T-helper 2 cell treated with Interferon-gamma antibody and Interleukin-4, amounts not matched to agents 100 ng/mL and 5 ng/mL, for 36 hours (primary cell): ENCODE data around the gene LMO2. TPM values are rescaled to one million over a fixed set of nuclear protein-coding genes. Genes with fewer than 3 reads are reported as not detected.

Source experiments
- intact Hi-C: fragments of 100-400 bp; cut with micrococcal nuclease; formaldehyde crosslinking; loops from one replicate; pipeline ENCODE4 v1.15.1; 2023
- total RNA-seq: library from RNA; stranded (reverse); gene quantifications from 2 replicates; pipeline ENCODE4 v1.2.3, GENCODE V29; 2022

LMO2 gene
- total RNA-seq, 1 donor from 2014 or later = not detected

DNA sequence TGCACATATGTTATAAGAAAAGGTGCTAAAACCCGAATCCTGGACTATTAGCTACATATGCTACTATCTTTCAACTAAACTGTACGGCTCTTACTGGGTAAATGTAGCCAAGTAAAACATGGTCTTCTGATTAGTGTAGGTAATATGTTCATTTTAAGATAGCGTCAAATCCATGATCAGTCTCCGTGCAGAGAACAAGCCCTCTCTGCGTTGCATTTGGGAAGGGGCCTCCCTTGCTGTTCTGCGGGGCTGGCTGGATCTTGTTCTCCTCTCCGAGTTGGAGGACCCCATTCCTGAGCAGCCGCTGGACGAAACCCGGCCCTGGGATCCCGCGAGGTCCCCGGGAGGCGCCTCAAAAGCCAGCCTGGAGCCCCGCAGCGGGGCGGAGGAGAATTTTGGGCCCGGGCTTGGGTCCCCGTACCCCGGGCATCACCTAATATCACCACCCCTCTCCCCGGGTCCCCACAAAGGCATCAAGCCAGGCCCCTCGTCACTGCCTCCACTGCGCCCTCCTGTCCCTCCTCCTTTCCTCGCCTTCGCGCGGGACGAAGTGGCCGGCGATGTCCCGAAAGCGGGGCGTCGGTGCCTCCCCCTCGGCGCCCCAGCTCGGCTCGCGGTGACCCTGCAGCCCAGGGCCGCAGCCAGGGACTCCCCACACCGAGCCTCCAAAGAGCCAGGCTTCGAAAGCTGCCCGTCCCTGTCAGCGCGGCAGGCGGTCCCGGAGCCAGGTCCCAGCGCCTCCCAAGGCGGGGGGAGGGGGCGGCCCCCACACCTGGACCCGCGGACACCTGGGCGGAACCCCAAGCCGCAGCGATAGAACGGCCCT, 63.1 kb downstream of the LMO2 start:
- intact Hi-C loops = loop anchor here (1.0 to 10.0 kb wide), 2 partner anchors 21 to 114 kb away; no protein-coding TSS in a partner anchor

- intact Hi-C loops = loop anchor here (10.0 kb wide), 1 partner anchor 112 kb away; no protein-coding TSS in a partner anchor
These were observed 64.7 kb downstream of the LMO2 start for GRCh38 chr11:33827206-33827605.

- intact Hi-C loops = loop anchor here (10.0 kb wide), 1 partner anchor 111 kb away; no protein-coding TSS in a partner anchor
These were observed 65.9 kb downstream of the LMO2 start for GRCh38 chr11:33825854-33826560.

DNA sequence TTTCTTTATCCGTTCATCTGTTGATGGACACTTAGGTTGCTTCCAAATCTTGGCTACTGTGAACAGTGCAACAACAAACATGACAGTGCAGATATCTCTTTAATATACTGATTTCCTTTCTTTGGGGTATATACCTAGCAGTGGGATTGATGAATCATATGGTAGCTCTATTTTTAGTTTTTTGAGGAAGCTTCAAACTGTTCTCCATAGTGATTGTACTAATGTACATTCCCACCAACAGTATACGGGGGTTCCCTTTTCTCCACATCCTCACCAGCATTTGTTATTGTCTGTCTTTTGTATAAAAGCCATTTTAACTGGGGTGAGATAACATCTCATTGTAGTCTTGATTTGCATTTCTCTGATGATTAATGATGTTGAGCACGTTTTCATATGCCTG, 68.9 kb downstream of the LMO2 start:
- intact Hi-C loops = loop anchor here (10.0 kb wide), 1 partner anchor 108 kb away; no protein-coding TSS in a partner anchor

- intact Hi-C loops = loop anchor here (10.0 kb wide), 1 partner anchor 105 kb away; no protein-coding TSS in a partner anchor
These were observed 72.4 kb downstream of the LMO2 start for GRCh38 chr11:33819278-33820035.

Other genes with a start within 250 kb of the LMO2 start
- 0.25 and 0.32 TPM in 2 replicates for gene C11orf91, start 191.2 kb downstream of the LMO2 start, total RNA-seq
- gene CD59, start 155.7 kb downstream of the LMO2 start, total RNA-seq = 125 and 135 TPM in 2 replicates
- 21.6 and 22.9 TPM in 2 replicates for gene FBXO3, start 117.6 kb downstream of the LMO2 start, total RNA-seq
- gene CAPRIN1, start 159.7 kb upstream of the LMO2 start, total RNA-seq = 235 and 243 TPM in 2 replicates
- gene NAT10, start 213.6 kb upstream of the LMO2 start, total RNA-seq = 92.1 and 95.0 TPM in 2 replicates